Liver (tissue), 3 donors: Measurements from ENCODE around the gene EVPLL.

Experiments used
- CTCF ChIP-seq: fragments of 150-350 bp; IDR thresholded peaks from 2 replicates; pipeline ENCODE4 v1.5.1; 2017; ENCODE audit warnings: improper control_type of control experiment, low read depth, low read length; ENCODE audit not compliant: missing input control
- REST ChIP-seq: IDR thresholded peaks from 2 replicates; pipeline ENCODE4 v1.6.1; 2016; ENCODE audit warnings: antibody characterized with exemption, mild to moderate bottlenecking
- TAF1 ChIP-seq: conservative IDR thresholded peaks from 2 replicates; pipeline ENCODE4 v1.6.1; 2016; ENCODE audit warnings: antibody characterized with exemption, mild to moderate bottlenecking
- ZBTB33 ChIP-seq: IDR thresholded peaks from 2 replicates; pipeline ENCODE4 v1.6.1; 2016; ENCODE audit warnings: antibody characterized with exemption
- donor health status: healthy.
- donor health status: healthy.

GRCh38 chr17:18339933-18340332 lies 37.6 kb upstream of the EVPLL start:
- TF ChIP-seq CTCF = no peak
- TF ChIP-seq ZBTB33 = no peak
- no peak for TF ChIP-seq TAF1
- TF ChIP-seq REST = no peak
